HG02610 (cell line): ENCODE data around the gene GAB2.
A peak's percentile ranks its signal among the peaks of the same experiment; 100 is the strongest.
"Not testable (repeated sequence)": the region's sequence is repeated elsewhere in the genome, so short reads cannot be mapped to it uniquely, and the experiment has no call there.

Experiments used
- ATAC-seq: cut with Tn5 transposase; IDR thresholded peaks from one replicate; pipeline ENCODE4 v1.9.1; 2021; ENCODE audit warnings: mild to moderate bottlenecking, moderate library complexity; ENCODE audit not compliant: unreplicated experiment

Gene GAB2

DNA sequence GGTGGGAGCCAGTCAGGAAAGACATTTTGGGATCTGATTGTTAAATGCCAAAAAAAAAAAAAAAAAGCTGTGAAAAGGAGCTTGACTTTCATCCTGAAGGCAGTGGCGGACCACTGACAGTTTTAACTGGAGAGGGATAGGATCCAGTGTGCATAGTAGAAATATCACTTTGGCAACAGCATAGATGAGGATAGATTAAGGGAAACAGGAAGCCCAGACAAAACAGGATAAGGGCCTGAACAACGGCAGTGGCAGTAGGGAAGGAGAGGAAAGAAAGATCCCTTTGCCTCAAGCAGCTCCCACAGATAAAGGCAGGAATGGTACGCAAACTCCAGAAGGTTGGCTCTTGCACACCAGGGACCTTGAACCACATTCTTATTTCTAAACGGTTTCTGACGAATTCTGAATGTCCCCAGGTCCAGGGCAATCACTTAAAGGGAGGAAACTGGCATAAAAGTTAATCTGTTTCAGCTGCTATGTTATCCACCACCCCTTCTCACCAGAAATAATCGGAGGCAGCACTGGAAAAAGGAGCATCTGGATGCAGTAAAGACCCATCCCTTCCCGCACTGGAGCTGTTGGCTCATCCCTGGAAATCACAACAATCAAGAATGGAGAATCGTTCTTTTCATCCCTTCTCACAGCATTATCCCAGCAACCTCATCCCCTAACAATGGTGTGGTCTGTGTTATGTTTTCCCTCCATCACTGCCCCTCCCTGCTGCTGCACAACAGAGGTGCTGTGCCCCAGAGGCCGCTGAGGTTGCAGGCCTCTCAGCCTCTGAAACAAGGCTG is 99.1 kb downstream of the GAB2 start:
- no peak for ATAC-seq

DNA sequence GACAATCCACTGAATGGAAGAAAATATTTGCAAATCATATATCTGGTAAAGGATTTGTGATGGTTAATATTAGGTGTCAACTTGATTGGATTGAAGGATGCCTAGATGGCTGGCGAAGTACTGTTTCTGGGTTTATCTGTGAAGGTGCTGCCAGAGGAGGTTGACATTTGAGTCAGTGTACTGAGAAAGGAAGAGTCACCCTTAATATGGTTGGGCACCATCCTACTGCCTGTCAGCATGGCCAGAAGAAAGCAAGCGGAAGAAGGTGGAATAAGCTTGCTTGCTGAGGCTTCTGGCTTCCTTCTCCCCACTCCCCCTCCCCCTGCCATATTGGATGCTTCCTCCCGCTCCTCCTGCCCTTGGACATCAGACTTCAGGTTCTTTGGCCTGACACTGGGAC is 101.9 kb downstream of the GAB2 start:
- no peak for ATAC-seq

DNA sequence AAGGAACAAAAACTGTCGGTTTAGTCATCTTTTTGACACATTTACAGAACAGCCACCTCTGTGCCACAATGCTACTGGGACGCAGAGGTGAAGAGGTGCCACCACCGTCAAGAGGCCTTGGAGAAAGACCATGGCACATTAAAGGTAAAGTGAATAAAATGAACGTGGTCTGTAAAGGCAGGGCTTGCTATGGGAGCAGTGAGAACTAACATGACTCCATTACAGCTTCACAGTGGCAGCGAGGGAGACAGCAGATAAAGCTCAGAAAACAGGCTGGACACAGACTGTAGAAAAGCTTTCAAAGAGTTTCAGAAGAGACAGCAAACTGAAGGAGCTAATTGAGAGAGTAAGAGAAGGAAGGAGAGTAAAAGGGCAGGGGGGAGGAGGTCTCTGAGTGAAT is 102.9 kb downstream of the GAB2 start:
- no peak for ATAC-seq

DNA sequence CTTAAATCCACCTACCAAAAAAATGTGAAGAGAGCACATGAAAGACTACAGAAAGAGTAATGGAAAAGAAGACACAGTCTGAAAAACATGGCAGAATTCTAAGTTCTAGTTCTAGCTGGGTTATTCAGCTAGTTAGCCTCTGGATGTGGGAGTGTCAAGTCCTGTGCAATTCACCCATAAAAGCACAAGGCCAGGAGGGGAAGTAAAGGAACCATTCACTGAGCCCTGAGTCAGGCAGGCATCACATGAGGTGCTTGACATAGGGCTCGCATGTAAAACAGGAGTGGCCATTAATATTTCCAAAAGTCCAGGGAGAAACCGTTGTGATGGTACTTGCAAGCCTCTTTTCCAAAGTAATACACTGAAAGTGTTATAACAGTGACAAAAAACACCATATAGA is 103.7 kb downstream of the GAB2 start:
- ATAC-seq, result no peak

DNA sequence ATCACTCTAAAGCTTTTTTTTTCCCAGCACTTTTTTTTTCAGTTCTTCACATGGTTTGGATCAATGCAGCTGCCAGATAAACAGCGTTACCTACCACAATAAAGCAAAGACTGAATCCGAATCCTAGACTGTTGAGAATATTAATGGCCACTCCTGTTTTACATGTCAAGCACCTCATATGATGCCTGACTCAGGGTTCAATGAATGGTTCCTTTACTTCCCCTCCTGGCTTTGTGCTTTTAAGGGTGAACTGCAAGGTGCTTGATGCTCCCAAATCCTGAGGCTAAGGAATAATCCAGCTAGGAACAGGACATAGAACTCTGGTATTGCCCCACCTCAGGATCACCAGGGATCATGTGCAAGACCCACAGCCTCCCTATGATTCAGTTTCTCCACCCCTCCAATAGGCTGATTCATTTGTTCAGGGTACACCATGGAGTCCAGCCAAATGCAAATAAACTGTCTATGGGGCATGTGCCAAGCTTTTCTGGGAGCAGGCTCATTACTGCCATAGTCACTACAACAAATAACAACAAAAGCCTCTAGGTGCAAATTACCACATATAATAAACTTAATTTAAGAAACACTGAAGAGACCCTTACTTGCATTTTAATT is 104.3 kb downstream of the GAB2 start:
- no peak for ATAC-seq

DNA sequence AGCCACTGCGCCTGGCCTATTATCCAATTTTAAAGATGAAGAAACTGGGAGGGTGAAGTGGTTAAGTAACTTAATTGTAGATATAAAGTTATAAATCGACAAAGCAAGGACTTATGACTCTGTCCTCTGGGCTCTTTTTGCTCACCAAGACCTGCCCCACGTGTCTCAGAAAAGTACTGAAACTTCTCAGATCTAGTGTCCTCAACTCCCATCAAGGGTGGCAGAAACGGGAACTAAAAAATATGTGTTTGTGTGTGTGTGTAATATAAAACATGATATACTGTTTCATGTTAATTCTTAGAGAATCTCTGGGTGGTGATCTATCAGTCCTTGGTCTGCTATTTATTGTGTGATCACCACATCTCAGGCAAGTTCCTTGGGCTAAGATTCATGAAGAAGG is 104.9 kb downstream of the GAB2 start:
- ATAC-seq, result peak; percentile 58

DNA sequence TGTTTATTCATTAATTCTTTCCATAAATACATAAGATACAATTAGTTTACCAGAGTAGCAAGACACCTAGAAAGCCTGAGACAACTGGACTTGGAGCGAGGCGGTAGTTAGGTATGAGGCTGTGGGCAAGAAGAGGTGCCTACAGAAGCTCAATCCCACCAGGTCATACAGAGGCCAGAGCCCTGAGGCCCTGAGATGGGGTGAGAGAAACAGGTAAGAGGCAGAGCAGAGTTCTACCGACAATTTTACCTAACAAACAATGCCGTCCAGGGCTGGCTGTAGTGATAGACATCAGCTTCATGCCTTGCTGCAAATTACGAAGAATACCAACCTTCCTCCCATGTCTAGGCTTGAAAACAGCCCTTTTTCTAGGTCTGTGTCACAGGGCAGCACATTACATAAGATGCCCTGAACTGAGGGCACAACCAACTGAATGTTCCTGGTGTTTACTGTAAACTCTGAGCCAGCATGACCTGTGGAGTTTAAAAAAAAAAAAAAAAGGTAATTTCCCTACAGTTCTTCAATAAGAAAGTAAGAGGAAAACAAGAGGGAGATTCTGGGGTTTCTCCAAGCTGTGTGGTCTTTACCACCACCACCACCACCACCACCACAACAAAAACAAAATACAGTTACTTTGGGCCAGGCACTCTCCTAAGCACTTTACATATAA is 105.8 kb downstream of the GAB2 start:
- ATAC-seq, result no peak

DNA sequence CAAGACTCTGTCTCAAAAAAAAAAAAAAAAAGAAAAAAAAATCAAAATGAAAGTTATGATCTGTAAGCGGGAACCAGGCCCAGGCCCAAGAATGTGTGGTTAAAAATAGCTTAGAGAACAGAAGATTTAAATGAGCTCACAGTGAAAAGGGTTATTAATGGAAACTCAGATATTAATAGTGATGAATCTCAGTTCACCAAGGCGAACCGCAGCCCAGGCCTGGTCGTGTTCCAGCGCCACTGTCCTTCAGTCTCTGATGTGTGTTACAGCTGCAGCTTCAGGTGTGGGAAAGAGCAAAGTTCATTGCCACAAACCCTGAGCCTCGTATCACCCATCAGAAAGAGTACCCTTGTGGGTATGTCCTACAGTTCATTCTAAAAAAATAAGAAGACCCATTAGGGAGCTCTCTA is 107.1 kb downstream of the GAB2 start:
- ATAC-seq, result peak; percentile 64

DNA sequence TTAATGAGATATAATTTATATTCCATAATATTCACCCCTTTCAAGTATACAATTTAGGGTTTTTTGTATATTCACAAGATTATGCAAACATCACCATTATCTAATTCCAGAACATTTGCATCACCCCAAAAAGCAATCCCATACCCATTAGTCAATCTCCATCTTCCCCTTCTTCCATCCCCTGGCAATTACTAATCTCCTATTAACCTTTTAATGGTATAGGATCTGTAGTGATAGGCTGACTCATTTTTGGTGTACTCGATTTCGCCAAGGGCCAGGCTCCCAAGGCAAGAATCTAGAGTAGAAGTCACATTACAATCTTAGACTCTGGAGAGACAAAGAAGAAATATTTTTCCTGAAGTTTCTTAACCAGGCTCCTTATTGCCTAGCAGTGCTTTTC is 113.4 kb downstream of the GAB2 start:
- no peak for ATAC-seq

DNA sequence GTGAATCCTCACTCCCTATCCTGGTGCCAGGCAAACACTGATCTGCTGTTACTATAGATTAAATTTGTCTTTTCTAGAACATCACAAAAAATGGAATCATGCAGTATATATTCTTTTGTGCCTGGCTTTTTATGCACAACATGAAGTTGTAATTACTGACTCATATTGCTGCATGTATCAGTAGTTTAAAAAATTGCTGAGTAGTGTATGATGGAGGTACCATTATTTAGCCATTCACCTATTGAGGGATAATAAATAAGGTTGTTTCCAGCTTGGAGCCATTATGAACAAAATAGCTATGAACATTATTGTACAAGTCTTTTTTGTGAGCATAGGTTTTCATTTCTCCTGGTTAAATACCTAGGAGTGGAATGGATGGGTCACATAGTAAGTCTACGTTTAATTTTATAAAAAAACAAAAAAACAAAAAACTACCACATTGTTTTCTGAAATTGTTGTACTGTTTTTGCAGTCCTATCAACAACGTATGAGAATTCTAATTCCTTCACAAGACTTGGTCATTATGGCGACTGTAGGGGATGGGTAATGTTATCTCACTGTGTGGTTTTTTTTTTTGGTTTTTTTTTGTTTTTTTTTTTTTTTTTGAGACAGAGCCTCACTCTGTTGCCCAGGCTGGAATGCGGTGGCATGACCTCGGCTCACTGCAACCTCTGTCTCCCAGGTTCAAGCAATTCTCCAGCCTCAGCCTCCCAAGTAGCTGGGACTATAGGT is 117.3 kb downstream of the GAB2 start:
- ATAC-seq, result no peak

DNA sequence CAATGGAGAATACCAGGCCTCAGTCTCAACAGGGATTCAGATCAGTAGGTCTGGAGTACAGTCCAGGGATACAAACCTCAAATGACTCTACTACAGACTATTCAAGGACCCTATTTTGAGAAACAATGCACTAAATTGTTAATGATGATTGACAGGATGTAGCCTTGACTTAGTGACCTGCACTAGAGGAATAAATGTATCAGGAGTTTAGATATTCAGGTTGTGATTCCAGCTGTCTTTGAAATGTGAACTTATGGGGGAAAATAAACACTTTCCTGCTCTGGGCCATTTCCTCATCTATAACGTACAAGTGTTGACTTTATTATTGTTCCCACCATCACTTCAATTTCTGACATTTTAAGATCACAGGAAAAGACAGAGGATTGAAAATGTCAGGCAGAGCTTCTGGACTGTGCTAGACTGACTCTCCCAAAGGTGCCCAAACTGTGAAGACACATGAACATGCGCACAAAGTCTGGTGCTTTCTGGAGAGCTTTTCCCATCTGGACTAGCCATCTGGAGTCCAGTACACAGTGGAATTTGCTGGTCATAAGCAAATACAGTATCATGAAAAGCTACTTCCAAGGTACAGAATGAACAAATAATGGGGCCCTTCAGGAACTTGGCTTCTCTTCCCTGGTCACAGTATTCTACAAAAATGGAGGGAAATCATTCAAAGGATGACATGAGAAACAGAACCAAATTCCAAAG is 118.5 kb downstream of the GAB2 start:
- ATAC-seq, result no peak

DNA sequence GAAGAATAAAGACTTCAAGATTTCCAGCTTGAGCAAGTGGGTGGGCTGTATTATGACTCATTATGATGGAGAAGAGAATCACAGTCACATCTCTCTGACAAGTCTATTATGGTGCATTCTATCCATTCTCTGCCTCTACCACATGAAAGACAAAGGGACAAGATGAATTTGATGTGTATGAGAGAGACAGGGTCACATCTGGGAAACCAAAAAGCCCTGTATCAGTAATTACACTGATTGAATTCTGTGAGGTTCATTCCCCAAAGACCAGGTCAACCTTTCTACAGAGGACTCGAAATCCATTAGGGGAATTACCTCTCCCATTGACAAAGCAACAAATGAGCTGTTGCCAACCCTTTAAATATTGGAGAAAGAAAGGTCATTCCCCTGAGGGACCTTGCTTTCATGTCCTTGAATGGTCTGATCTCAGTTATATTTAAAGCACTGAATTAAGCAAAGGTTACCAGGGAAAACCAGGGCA is 119.3 kb downstream of the GAB2 start:
- peak; percentile 54 for ATAC-seq

DNA sequence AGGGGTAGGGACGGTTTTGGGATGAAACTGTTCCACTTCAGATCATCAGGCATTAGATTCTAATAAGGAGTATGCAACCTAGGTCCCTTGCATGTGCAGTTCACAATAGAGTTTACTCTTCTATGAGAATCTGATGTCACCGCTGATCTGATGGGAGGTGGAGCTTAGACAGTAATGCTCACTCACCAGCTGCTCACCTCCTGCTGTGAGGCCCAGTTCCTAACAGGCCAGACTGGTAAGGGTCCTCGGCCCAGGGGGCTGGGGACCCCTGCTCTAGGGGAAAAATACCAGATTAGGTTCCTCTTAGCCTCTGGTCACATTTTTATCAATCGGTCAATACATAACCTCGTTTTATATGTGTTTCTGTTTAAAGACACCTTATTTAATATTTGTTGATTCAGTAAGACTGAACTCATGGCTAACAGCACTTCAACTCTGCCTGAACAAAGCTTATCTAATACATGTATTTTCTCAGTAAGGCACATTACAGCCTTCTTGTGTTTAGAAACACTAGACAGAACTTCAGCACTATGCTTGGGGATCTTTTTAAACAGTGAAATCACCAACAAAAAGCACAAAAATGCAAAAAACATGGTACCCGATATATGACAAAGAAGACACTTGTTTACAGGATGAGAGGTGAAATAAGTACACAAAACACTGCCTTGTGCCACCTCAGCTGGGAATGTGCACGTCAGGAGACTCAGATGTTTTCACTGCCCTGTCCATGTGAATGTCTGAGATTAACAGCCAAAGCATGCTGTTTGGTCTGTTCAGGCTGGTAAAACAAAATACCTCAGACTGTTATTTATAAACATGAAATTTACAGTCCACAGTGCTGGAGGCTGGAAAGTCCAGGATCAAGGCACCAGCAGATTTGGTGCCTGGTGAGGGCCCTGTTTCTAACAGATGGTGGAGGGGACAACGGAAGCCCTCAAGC is 121.4 kb downstream of the GAB2 start:
- no peak for ATAC-seq

DNA sequence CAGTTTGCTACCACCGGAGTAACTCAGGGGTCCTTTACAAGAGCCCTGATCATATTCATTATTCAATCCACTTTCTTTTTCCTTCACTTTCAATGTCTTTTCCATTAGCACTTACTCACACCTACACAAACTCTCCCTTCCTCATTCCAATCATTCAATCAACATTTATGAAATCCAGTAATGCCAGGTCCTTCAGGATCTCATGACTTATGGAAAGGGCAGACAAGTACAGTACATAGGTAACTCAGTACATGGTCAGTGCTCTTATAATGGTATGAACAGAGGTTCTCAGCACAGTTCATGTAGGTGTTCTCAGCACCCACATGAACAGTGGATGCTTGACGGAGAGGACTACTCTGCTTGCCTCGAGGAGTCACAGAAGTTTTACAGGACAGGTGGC is 122.3 kb downstream of the GAB2 start:
- ATAC-seq, result no peak

DNA sequence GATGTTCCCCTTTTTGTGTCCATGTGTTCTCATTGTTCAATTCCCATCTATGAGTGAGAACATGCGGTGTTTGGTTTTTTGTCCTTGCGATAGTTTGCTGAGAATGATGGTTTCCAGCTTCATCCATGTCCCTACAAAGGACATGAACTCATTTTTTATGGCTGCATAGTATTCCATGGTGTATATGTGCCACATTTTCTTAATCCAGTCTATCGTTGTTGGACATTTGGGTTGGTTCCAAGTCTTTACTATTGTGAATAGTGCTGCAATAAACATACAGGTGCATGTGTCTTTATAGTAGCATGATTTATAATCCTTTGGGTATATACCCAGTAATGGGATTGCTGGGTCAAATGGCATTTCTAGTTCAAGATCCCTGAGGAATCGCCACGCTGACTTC is 123.5 kb downstream of the GAB2 start:
- not testable (repeated sequence) for ATAC-seq

DNA sequence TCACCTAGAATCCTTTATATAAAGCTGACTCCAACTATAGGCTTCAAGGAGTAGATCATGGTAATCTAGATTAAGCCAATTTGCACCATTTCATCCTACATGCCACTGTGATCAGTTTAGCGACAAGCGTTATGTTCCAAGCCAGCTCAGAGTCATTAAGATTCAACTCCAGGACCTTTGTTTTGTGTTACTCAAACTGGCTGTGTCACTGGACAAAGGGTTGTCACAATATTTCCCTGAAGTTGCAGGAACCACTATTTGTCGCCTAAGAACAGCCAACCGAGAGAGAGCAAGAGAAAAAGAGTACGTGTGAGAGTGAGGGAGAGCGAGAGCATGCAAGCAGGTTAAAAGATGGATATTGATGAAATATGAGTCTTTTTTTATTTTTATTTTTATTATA is 124.1 kb downstream of the GAB2 start:
- no peak for ATAC-seq

DNA sequence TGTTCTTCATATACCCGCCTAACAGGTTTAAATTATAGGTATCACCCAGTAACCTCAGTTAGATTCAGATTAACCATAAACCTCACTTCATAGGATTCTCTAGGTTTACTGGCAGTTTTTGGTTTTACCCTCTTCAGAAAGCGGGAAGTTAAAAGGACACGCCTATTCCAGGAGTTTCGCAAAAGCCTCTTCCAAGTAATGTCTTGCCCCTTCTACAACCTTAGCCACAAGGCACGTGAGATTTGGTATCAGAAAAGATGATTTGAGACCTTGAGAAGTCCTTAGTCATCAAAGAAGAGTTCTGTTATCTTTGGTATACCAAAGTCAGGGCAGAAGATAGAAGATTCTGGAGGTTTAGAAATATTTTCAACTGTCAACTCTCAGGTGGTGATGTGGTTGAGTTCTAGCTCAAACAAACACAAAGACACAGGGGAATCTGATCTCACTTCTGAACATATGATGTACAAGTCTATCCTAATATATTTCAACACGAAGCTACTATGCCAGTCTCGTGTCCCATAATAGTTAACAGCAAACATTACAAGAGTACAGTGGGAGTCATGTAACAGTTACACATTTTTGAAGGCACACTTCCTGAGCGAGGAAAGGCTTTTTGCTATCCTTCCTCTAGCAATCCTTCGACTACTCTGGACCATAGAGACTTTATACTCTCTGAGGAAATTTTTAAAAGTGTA is 125.4 kb downstream of the GAB2 start:
- no peak for ATAC-seq

DNA sequence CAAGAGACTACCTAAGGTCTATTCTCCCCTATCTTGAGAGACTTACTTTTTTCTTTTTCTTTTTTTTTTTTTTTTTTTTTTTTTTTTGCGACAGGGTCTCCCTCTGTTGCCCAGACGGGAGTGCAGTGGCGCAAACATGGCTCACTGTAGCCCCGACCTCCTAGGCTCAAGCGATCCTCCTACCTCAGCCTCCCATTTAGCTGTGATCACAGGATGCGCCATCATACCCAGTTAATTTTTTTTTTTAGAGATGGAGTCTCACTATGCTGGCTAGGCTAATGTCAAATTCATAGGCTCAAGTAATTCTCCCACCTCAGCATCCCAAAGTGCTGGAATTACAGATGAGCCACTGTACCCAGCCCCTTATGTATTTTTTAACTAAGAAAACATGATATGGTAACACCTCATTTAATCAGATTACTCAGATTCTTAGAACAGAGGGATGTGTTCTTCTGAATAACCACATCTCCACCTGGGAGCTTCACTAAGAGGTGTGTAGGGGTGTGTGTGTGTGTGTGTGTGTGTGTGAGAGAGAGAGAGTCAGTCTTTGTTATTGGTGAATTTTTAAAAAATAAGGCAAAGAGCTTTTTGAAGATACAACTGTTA is 126.0 kb downstream of the GAB2 start:
- ATAC-seq, result no peak
